WTC11 (cell line): Measurements from ENCODE around the gene GRK6. TPM values are rescaled to one million over a fixed set of nuclear protein-coding genes. Genes with fewer than 3 reads are reported as not detected.
A peak's percentile ranks its signal among the peaks of the same experiment; 100 is the strongest.

ENCODE experiments used
- ATAC-seq: fragments of 200-7000 bp; cut with Tn5 transposase; 2 replicates; pipeline ENCODE4 v1.10.0; 2021; ENCODE audit warnings: mild to moderate bottlenecking, moderate library complexity
- CTCF ChIA-PET: fragments of 300-600 bp; sonication (Branson Sonifier 250); formaldehyde crosslinking; loops from one replicate; lab custom pipeline; 2021; ENCODE audit warnings: antibody characterized with exemption; lab: Charles Lee
- POLR2A ChIA-PET: fragments of 350-600 bp; sonication (Branson Sonifier 250); formaldehyde crosslinking; loops from one replicate; lab custom pipeline; 2021; ENCODE audit warnings: antibody characterized with exemption; lab: Charles Lee
- DNase-seq: peaks from one replicate; pipeline ENCODE4 v3.0.0; 2021; ENCODE audit warnings: low spot score
- H3K27ac Mint-ChIP-seq: 2 replicates; pipeline ENCODE4 v1.8.0; 2021; ENCODE audit warnings: mixed read lengths
- H3K27me3 Mint-ChIP-seq: 2 replicates; pipeline ENCODE4 v1.8.0; 2021; ENCODE audit warnings: low read depth, mild to moderate bottlenecking, moderate library complexity, mixed read lengths
- H3K36me3 Mint-ChIP-seq: 2 replicates; pipeline ENCODE4 v1.8.0; 2021; ENCODE audit warnings: mixed read lengths
- H3K4me1 Mint-ChIP-seq: 2 replicates; pipeline ENCODE4 v1.8.0; 2022; ENCODE audit warnings: mixed read lengths
- H3K4me3 Mint-ChIP-seq: 2 replicates; pipeline ENCODE4 v1.8.0; 2021; ENCODE audit warnings: mild to moderate bottlenecking, moderate library complexity, mixed read lengths
- H3K9me3 Mint-ChIP-seq: 2 replicates; pipeline ENCODE4 v1.8.0; 2021; ENCODE audit warnings: mixed read lengths
- ATF1 ChIP-seq: sonication (generic); formaldehyde crosslinking; IDR thresholded peaks from 2 replicates; pipeline ENCODE4 v1.8.1; 2023; ENCODE audit warnings: mild to moderate bottlenecking, moderate library complexity, missing genetic modification reagents
- CREB1 ChIP-seq: sonication (generic); formaldehyde crosslinking; IDR thresholded peaks from 2 replicates; pipeline ENCODE4 v1.8.0; 2023; ENCODE audit warnings: mild to moderate bottlenecking, missing genetic modification reagents
- ELF4 ChIP-seq: sonication (generic); formaldehyde crosslinking; IDR thresholded peaks from 2 replicates; pipeline ENCODE4 v1.8.1; 2022; ENCODE audit warnings: low read depth, mild to moderate bottlenecking, moderate library complexity, missing genetic modification reagents
- GTF2I ChIP-seq: fragments of 250-450 bp; sonication (Bioruptor Pico); conservative IDR thresholded peaks from 2 replicates; pipeline ENCODE4 v1.4.0; 2021; ENCODE audit warnings: mild to moderate bottlenecking
- HMGA2 ChIP-seq: fragments of 250-450 bp; sonication (Bioruptor Pico); IDR thresholded peaks from 2 replicates; pipeline ENCODE4 v1.4.0; 2021; ENCODE audit warnings: mild to moderate bottlenecking, moderate library complexity
- PRRX2 ChIP-seq: fragments of 250-450 bp; sonication (Bioruptor Pico); IDR thresholded peaks from 2 replicates; pipeline ENCODE4 v1.8.0; 2021; ENCODE audit warnings: mild to moderate bottlenecking
- SMAD3 ChIP-seq: sonication (generic); formaldehyde crosslinking; IDR thresholded peaks from 2 replicates; pipeline ENCODE4 v1.8.0; 2022; ENCODE audit warnings: missing genetic modification reagents, mild to moderate bottlenecking, borderline replicate concordance
- SP1 ChIP-seq: sonication (generic); formaldehyde crosslinking; conservative IDR thresholded peaks from 2 replicates; pipeline ENCODE4 v1.8.1; 2022; ENCODE audit warnings: missing genetic modification reagents
- TEAD1 ChIP-seq: sonication (generic); formaldehyde crosslinking; IDR thresholded peaks from 2 replicates; pipeline ENCODE4 v1.8.0; 2022; ENCODE audit warnings: mild to moderate bottlenecking, missing genetic modification reagents
- TEAD4 ChIP-seq: sonication (generic); formaldehyde crosslinking; IDR thresholded peaks from 2 replicates; pipeline ENCODE4 v1.8.0; 2022; ENCODE audit warnings: mild to moderate bottlenecking, missing genetic modification reagents
- ZNF232 ChIP-seq: sonication (generic); formaldehyde crosslinking; IDR thresholded peaks from 2 replicates; pipeline ENCODE4 v1.8.0; 2022; ENCODE audit warnings: mild to moderate bottlenecking, missing genetic modification reagents
- ZNF396 ChIP-seq: fragments of 250-450 bp; sonication (Bioruptor Pico); IDR thresholded peaks from 2 replicates; pipeline ENCODE4 v1.8.0; 2021; ENCODE audit warnings: mild to moderate bottlenecking, moderate library complexity, borderline replicate concordance
- total RNA-seq: library from RNA; stranded (reverse); gene quantifications from 3 replicates; pipeline ENCODE4 v1.2.3, GENCODE V29; 2021
- TF ChIP-seq, protein P1 (sequence below): fragments of 250-450 bp; sonication (Bioruptor Pico); IDR thresholded peaks from 2 replicates; pipeline ENCODE4 v1.9.0; 2021; ENCODE audit warnings: mild to moderate bottlenecking, borderline replicate concordance
- TF ChIP-seq, protein P2 (sequence below): sonication (generic); formaldehyde crosslinking; IDR thresholded peaks from 2 replicates; pipeline ENCODE4 v1.8.0; 2022; ENCODE audit warnings: mild to moderate bottlenecking, missing genetic modification reagents
- TF ChIP-seq, protein P3 (sequence below): sonication (generic); formaldehyde crosslinking; IDR thresholded peaks from 2 replicates; pipeline ENCODE4 v1.8.1; 2023; ENCODE audit warnings: mild to moderate bottlenecking, missing genetic modification reagents, moderate library complexity
- TF ChIP-seq, protein P4 (sequence below): sonication (generic); formaldehyde crosslinking; IDR thresholded peaks from 2 replicates; pipeline ENCODE4 v1.8.0; 2022; ENCODE audit warnings: mild to moderate bottlenecking, missing genetic modification reagents
- TF ChIP-seq, protein P5 (sequence below): sonication (generic); formaldehyde crosslinking; conservative IDR thresholded peaks from 2 replicates; pipeline ENCODE4 v1.8.1; 2022; ENCODE audit warnings: mild to moderate bottlenecking, missing genetic modification reagents
- TF ChIP-seq, protein P6 (sequence below): fragments of 200-600 bp; IDR thresholded peaks from 2 replicates; pipeline ENCODE4 v1.8.0; 2022; ENCODE audit warnings: antibody characterized with exemption
- TF ChIP-seq, protein P7 (sequence below): fragments of 250-450 bp; sonication (Bioruptor Pico); conservative IDR thresholded peaks from 2 replicates; pipeline ENCODE4 v1.9.0; 2021; ENCODE audit warnings: mild to moderate bottlenecking
- TF ChIP-seq, protein P8 (sequence below): sonication (generic); formaldehyde crosslinking; IDR thresholded peaks from 2 replicates; pipeline ENCODE4 v1.8.1; 2022; ENCODE audit warnings: mild to moderate bottlenecking, missing genetic modification reagents, moderate library complexity, borderline replicate concordance

GRK6 gene
- total RNA-seq, 1 experiment from 2014 or later: 69.2 TPM

DNA sequence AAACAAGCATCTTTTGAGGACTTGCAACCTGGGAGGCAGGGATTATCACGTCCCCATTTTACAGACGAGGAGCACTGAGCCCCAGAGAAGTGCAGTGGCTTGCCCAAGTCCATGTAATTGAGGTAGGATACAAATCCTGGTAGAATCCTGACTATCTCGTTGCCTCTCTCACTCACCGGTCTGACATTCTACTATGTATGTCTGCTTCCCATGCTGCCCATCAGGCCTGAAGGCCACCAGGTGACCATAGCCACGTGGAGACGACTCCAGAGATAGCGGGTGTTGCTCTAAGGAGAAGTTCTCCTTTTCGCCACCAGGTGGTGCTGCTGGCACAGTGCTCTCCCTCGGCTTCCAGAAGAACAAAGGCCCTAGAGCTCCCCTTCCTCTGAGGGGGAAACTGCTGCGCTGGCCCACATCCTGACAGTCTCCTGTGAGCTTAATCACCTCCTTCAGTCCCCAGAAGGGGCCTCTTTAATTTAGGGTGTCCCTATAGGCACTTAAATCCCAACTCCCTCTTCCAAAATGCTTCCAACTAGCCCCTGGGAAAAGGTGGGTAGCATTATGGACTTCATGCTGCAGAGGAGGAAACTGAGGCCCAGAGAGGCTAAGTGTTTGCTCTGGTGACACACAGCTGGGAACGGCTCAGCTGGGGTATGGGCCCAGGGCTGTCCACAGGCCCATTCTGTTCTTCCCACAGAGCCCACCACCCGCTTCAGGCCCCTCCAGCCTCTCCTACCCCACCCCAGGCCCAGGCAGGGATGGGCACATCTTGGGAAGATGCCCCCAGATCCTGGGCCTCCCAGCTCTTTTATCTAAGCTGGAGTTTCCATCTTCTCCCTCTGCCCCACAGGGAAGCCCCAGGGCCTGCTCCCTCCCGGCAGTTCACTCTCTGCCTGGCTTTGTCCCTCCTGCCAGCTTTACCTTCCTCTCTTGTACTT lies 35.8 kb upstream of the GRK6 start (continued):
- TF ChIP-seq, protein P1, sequence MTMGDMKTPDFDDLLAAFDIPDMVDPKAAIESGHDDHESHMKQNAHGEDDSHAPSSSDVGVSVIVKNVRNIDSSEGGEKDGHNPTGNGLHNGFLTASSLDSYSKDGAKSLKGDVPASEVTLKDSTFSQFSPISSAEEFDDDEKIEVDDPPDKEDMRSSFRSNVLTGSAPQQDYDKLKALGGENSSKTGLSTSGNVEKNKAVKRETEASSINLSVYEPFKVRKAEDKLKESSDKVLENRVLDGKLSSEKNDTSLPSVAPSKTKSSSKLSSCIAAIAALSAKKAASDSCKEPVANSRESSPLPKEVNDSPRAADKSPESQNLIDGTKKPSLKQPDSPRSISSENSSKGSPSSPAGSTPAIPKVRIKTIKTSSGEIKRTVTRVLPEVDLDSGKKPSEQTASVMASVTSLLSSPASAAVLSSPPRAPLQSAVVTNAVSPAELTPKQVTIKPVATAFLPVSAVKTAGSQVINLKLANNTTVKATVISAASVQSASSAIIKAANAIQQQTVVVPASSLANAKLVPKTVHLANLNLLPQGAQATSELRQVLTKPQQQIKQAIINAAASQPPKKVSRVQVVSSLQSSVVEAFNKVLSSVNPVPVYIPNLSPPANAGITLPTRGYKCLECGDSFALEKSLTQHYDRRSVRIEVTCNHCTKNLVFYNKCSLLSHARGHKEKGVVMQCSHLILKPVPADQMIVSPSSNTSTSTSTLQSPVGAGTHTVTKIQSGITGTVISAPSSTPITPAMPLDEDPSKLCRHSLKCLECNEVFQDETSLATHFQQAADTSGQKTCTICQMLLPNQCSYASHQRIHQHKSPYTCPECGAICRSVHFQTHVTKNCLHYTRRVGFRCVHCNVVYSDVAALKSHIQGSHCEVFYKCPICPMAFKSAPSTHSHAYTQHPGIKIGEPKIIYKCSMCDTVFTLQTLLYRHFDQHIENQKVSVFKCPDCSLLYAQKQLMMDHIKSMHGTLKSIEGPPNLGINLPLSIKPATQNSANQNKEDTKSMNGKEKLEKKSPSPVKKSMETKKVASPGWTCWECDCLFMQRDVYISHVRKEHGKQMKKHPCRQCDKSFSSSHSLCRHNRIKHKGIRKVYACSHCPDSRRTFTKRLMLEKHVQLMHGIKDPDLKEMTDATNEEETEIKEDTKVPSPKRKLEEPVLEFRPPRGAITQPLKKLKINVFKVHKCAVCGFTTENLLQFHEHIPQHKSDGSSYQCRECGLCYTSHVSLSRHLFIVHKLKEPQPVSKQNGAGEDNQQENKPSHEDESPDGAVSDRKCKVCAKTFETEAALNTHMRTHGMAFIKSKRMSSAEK (CRISPR knock-in tag): no peak
- TF ChIP-seq ZNF396 (CRISPR knock-in tag) (no peak), TEAD1 (CRISPR knock-in tag) (no peak), SMAD3 (CRISPR knock-in tag) (no peak), HMGA2 (no peak), GTF2I (CRISPR knock-in tag) (peak; percentile 36; the same call in 1 of the 2 replicates), TEAD4 (CRISPR knock-in tag) (no peak), ZNF232 (CRISPR knock-in tag) (no peak)
- TF ChIP-seq, protein P2, sequence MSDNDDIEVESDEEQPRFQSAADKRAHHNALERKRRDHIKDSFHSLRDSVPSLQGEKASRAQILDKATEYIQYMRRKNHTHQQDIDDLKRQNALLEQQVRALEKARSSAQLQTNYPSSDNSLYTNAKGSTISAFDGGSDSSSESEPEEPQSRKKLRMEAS (CRISPR knock-in tag): peak; percentile 94
- TF ChIP-seq, protein P3, sequence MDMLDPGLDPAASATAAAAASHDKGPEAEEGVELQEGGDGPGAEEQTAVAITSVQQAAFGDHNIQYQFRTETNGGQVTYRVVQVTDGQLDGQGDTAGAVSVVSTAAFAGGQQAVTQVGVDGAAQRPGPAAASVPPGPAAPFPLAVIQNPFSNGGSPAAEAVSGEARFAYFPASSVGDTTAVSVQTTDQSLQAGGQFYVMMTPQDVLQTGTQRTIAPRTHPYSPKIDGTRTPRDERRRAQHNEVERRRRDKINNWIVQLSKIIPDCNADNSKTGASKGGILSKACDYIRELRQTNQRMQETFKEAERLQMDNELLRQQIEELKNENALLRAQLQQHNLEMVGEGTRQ (CRISPR knock-in tag): peak; percentile 81
- TF ChIP-seq, protein P4, sequence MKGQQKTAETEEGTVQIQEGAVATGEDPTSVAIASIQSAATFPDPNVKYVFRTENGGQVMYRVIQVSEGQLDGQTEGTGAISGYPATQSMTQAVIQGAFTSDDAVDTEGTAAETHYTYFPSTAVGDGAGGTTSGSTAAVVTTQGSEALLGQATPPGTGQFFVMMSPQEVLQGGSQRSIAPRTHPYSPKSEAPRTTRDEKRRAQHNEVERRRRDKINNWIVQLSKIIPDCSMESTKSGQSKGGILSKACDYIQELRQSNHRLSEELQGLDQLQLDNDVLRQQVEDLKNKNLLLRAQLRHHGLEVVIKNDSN (CRISPR knock-in tag): peak; percentile 86
- TF ChIP-seq, protein P5, sequence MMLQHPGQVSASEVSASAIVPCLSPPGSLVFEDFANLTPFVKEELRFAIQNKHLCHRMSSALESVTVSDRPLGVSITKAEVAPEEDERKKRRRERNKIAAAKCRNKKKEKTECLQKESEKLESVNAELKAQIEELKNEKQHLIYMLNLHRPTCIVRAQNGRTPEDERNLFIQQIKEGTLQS (CRISPR knock-in tag): no peak
- TF ChIP-seq, protein P6, sequence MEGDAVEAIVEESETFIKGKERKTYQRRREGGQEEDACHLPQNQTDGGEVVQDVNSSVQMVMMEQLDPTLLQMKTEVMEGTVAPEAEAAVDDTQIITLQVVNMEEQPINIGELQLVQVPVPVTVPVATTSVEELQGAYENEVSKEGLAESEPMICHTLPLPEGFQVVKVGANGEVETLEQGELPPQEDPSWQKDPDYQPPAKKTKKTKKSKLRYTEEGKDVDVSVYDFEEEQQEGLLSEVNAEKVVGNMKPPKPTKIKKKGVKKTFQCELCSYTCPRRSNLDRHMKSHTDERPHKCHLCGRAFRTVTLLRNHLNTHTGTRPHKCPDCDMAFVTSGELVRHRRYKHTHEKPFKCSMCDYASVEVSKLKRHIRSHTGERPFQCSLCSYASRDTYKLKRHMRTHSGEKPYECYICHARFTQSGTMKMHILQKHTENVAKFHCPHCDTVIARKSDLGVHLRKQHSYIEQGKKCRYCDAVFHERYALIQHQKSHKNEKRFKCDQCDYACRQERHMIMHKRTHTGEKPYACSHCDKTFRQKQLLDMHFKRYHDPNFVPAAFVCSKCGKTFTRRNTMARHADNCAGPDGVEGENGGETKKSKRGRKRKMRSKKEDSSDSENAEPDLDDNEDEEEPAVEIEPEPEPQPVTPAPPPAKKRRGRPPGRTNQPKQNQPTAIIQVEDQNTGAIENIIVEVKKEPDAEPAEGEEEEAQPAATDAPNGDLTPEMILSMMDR: peak; percentile 98

DNA sequence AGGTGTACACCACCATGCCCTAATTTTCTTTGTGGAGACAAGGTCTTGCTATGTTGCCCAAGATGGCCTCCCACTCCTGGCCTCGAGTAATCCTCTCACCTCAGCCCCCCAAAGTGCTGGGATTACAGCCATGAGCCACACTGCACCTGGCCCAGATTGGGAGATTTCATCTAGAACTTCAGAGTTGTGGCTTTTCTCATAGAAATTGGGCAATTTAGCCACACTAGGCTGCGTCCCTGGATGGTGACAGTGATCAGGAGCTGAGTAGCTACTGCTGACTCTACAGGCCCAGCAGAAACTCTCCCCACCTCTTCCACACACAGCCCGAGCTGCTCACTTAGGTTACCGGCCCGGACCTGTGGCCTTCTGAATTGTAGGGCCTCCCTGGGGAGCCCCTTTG lies 33.7 kb upstream of the GRK6 start:
- Mint-ChIP-seq H3K4me3 (no peak overlapping the region), H3K27me3 (peaks cover 31% of the 10 kb centered on the region), H3K4me1 (peaks cover 42% of the 10 kb centered on the region), H3K9me3 (no peaks in the 10 kb centered on the region), H3K36me3 (no peaks in the 10 kb centered on the region), H3K27ac (no peak overlapping the region)
- no peak for ATAC-seq
- ChIA-PET POLR2A (interaction anchor here (1.5 kb wide), 1 partner anchor 10 kb away, joined by 6 read pairs; no protein-coding TSS in a partner anchor), CTCF (interaction anchor here (1.0 to 9.6 kb wide), 6 partner anchors 10 to 62 kb away, joined by 3 to 216 read pairs (median 6); partner anchors contain the start of gene PFN3)
- DNase-seq: no peak
- no peak for TF ChIP-seq ATF1
- TF ChIP-seq ZNF232 (CRISPR knock-in tag): no peak
- TF ChIP-seq ELF4: no peak
- TF ChIP-seq PRRX2: no peak
- no peak for TF ChIP-seq SP1
- TF ChIP-seq, protein P7, sequence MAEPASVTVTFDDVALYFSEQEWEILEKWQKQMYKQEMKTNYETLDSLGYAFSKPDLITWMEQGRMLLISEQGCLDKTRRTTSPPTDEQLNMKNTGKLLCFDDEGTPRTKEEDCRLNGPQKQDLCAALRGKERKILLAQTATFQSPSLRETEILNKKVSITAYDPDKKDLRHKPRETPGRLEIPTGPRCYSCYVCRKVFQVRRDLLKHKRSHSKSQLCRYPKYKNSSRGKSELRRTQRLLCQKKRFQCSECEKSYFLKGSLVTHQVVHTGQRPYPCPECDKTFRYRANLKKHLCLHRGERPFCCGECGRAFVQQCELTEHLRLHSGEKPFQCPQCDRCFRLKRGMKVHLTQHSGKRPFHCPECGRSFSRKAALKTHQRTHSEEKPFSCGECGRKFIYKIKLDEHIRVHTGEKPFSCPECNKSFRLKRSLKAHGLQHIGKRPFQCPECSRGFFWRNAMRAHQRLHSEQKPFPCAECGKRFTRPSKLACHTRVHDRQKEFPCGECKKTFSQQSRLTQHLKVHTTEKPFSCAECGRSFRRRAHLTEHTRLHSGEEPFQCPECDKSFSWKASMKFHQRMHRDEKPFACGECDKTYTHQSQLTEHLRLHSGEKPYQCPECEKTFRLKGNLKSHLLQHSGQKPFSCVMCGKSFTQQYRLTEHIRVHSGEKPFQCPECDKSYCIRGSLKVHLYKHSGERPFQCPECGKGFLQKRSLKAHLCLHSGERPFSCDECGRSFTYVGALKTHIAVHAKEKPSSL (CRISPR knock-in tag): no peak
- no peak for TF ChIP-seq CREB1 (CRISPR knock-in tag)
- TF ChIP-seq, protein P8, sequence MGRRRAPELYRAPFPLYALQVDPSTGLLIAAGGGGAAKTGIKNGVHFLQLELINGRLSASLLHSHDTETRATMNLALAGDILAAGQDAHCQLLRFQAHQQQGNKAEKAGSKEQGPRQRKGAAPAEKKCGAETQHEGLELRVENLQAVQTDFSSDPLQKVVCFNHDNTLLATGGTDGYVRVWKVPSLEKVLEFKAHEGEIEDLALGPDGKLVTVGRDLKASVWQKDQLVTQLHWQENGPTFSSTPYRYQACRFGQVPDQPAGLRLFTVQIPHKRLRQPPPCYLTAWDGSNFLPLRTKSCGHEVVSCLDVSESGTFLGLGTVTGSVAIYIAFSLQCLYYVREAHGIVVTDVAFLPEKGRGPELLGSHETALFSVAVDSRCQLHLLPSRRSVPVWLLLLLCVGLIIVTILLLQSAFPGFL (CRISPR knock-in tag): no peak
- no peak for TF ChIP-seq TEAD4 (CRISPR knock-in tag)
